HepG2 (cell line): ENCODE results near the gene TMCO4. TPM values are rescaled to one million over a fixed set of nuclear protein-coding genes. Genes with fewer than 3 reads are reported as not detected.
A peak's percentile ranks its signal among the peaks of the same experiment; 100 is the strongest.

Experiments
- ARNTL ChIP-seq: sonication (generic); formaldehyde crosslinking; IDR thresholded peaks from 2 replicates; pipeline ENCODE4 v1.4.0; 2020; ENCODE audit warnings: mild to moderate bottlenecking, missing genetic modification reagents
- EEA1 ChIP-seq: sonication (generic); formaldehyde crosslinking; IDR thresholded peaks from 2 replicates; pipeline ENCODE4 v1.5.1; 2020; ENCODE audit warnings: mild to moderate bottlenecking, missing genetic modification reagents, borderline replicate concordance
- MAF1 ChIP-seq: sonication (generic); formaldehyde crosslinking; IDR thresholded peaks from 2 replicates; pipeline ENCODE4 v1.5.0; 2020; ENCODE audit warnings: missing genetic modification reagents, borderline replicate concordance
- MAZ ChIP-seq, 2 experiments: sonication (generic) in 1 of 2; formaldehyde crosslinking in 1 of 2; IDR thresholded peaks; 2 replicates each; pipeline versions ENCODE4 v1.5.0 to v1.6.1; 2012 to 2020; ENCODE audit warnings: low read depth in 2 of 2, mild to moderate bottlenecking in 2 of 2, borderline replicate concordance in 1 of 2, improper control_type of control experiment in 1 of 2, low read length in 1 of 2, missing genetic modification reagents in 1 of 2, moderate library complexity in 1 of 2
- MYNN ChIP-seq: sonication (generic); formaldehyde crosslinking; IDR thresholded peaks from 2 replicates; pipeline ENCODE4 v1.4.0; 2020; ENCODE audit warnings: mild to moderate bottlenecking, low read depth, missing genetic modification reagents
- PRDM10 ChIP-seq: sonication (generic); formaldehyde crosslinking; IDR thresholded peaks from 2 replicates; pipeline ENCODE4 v1.4.0; 2020; ENCODE audit warnings: low read depth, missing genetic modification reagents
- RFXAP ChIP-seq: sonication (generic); formaldehyde crosslinking; IDR thresholded peaks from 2 replicates; pipeline ENCODE4 v1.4.0; 2020; ENCODE audit warnings: missing genetic modification reagents, borderline replicate concordance
- ZBTB40 ChIP-seq, 2 experiments: fragments of 450-650 bp in 1 of 2; sonication (generic) in 1 of 2; formaldehyde crosslinking in 1 of 2; IDR thresholded peaks; 2 replicates each; pipeline versions ENCODE4 v1.6.1 to v1.8.0; 2016 to 2022; ENCODE audit warnings: antibody characterized with exemption in 1 of 2, mild to moderate bottlenecking in 1 of 2, missing genetic modification reagents in 1 of 2
- ZNF441 ChIP-seq: sonication (generic); formaldehyde crosslinking; IDR thresholded peaks from 2 replicates; pipeline ENCODE4 v1.7.0; 2021; ENCODE audit warnings: missing genetic modification reagents, borderline replicate concordance
- ZNF572 ChIP-seq: sonication (generic); formaldehyde crosslinking; IDR thresholded peaks from 2 replicates; pipeline ENCODE4 v1.5.1; 2020; ENCODE audit warnings: mild to moderate bottlenecking, missing genetic modification reagents
- ZNF737 ChIP-seq: sonication (generic); formaldehyde crosslinking; IDR thresholded peaks from 2 replicates; pipeline ENCODE4 v1.5.0; 2020; ENCODE audit warnings: missing genetic modification reagents, mild to moderate bottlenecking, borderline replicate concordance
- ZNF770 ChIP-seq: sonication (generic); formaldehyde crosslinking; IDR thresholded peaks from 2 replicates; pipeline ENCODE4 v1.5.0; 2020; ENCODE audit warnings: mild to moderate bottlenecking, missing genetic modification reagents
- polyA plus RNA-seq, 8 experiments: library from polyadenylated mRNA; depleted of rRNA in 3 of 8; stranded (reverse) in 7 of 8; unstranded in 1 of 8; fragments of >200 nt; fragmentation: Illumina TruSeq in 4 of 8; extraction: Trizol in 4 of 8; gene quantifications; 2 replicates each; pipeline versions ENCODE4 v1.2.1 to v1.2.3, GENCODE V29; 2011 to 2016; ENCODE audit warnings: low read depth in 4 of 8, missing spikeins in 1 of 8, mixed read lengths in 1 of 8; ENCODE audit not compliant: insufficient read depth in 1 of 8
- total RNA-seq, 5 experiments: library from RNA; depleted of rRNA; stranded (reverse); fragments of >200 nt; fragmentation: Illumina TruSeq; extraction: Trizol; gene quantifications; 2 replicates each; pipeline ENCODE4 v1.2.3, GENCODE V29; 2016; ENCODE audit warnings: low read depth in 1 of 5

TMCO4 gene
- total and polyA plus RNA-seq, 2 of the 13 experiments (the other 11 are each of a cell fraction or from before 2014, with no cell fraction given): 2.1 to 4.1 TPM

- TF ChIP-seq ZBTB40 (IDR thresholded peaks at IDR 0.05) (no peak), ZBTB40 (CRISPR knock-in tag; IDR thresholded peaks at IDR 0.05) (0 out of 2 replicates have a peak, but pooled peaks have one; percentile 24), MYNN (CRISPR knock-in tag) (no peak), MAF1 (no peak), ZNF737 (CRISPR knock-in tag) (no peak), RFXAP (CRISPR knock-in tag) (0 out of 2 replicates have a peak, but pooled peaks have one; percentile 10), MAZ (IDR thresholded peaks at IDR 0.05; ENCODE audit: borderline replicate concordance, low read depth, low read length) (no peak), MAZ (CRISPR knock-in tag; IDR thresholded peaks at IDR 0.05; ENCODE audit: low read depth) (no peak), ZNF572 (CRISPR knock-in tag) (no peak), EEA1 (0 out of 2 replicates have a peak, but pooled peaks have one; percentile 26), ARNTL (CRISPR knock-in tag) (no peak), ZNF441 (no peak), ZNF770 (CRISPR knock-in tag) (peak; percentile 93), PRDM10 (CRISPR knock-in tag) (no peak)
These were observed 524 bp upstream of the TMCO4 start (continued) for GRCh38 chr1:19800076-19800804.
